ENCODE data around the gene WDR5B.

- TF ChIP-seq, protein P1, sequence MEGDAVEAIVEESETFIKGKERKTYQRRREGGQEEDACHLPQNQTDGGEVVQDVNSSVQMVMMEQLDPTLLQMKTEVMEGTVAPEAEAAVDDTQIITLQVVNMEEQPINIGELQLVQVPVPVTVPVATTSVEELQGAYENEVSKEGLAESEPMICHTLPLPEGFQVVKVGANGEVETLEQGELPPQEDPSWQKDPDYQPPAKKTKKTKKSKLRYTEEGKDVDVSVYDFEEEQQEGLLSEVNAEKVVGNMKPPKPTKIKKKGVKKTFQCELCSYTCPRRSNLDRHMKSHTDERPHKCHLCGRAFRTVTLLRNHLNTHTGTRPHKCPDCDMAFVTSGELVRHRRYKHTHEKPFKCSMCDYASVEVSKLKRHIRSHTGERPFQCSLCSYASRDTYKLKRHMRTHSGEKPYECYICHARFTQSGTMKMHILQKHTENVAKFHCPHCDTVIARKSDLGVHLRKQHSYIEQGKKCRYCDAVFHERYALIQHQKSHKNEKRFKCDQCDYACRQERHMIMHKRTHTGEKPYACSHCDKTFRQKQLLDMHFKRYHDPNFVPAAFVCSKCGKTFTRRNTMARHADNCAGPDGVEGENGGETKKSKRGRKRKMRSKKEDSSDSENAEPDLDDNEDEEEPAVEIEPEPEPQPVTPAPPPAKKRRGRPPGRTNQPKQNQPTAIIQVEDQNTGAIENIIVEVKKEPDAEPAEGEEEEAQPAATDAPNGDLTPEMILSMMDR (IDR thresholded peaks at IDR 0.05 in 4 of 5, conservative IDR thresholded peaks at IDR 0.05 in 1 of 5), result no peak
- TF ChIP-seq POLR2A (IDR thresholded peaks at IDR 0.05), result no peak
Measured at GRCh38 chr3:122430371-122430770, 14.5 kb upstream of the WDR5B start.

Measured in gastrocnemius medialis (tissue), 4 donors.